HG02970 (cell line): Measurements from ENCODE around the gene INF2.
A peak's percentile ranks its signal among the peaks of the same experiment; 100 is the strongest.

ENCODE experiments used
- ATAC-seq: cut with Tn5 transposase; IDR thresholded peaks from one replicate; pipeline ENCODE4 v1.9.1; 2021; ENCODE audit warnings: mild to moderate bottlenecking, moderate library complexity, moderate number of reproducible peaks; ENCODE audit not compliant: unreplicated experiment, low FRiP score

INF2 gene

GRCh38 chr14:104673481-104673880 lies 15.9 kb upstream of the INF2 start:
- ATAC-seq, result no peak

DNA sequence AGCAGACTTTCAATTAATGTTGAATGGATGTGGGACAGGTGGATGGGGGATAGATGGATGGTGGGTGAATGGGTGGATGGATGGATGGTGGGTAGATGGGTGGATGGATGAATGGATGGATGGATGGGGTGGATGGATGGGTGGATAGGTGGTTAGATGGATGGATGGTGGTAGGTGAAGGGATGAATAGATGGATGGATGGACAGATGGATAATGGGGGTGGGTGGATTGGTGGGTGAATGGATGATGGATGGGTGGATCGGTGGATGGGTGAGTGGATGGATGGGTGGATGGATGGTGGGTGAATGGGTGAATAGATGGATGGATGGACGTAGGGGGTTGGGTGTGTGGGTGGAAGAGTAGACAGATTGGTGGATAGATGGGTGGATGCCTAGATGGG lies 14.0 kb upstream of the INF2 start:
- ATAC-seq, result no peak

- no peak for ATAC-seq
Observed at GRCh38 chr14:104676130-104676693, 13.2 kb upstream of the INF2 start.

GRCh38 chr14:104676694-104677511 lies 12.5 kb upstream of the INF2 start:
- ATAC-seq, result peak; percentile 19

- peak; percentile 37 for ATAC-seq
Observed at GRCh38 chr14:104677512-104678332, 11.7 kb upstream of the INF2 start.

GRCh38 chr14:104678346-104678745 lies 11.1 kb upstream of the INF2 start:
- ATAC-seq, result no peak

- no peak for ATAC-seq
Observed at GRCh38 chr14:104678901-104679705, 10.3 kb upstream of the INF2 start.

DNA sequence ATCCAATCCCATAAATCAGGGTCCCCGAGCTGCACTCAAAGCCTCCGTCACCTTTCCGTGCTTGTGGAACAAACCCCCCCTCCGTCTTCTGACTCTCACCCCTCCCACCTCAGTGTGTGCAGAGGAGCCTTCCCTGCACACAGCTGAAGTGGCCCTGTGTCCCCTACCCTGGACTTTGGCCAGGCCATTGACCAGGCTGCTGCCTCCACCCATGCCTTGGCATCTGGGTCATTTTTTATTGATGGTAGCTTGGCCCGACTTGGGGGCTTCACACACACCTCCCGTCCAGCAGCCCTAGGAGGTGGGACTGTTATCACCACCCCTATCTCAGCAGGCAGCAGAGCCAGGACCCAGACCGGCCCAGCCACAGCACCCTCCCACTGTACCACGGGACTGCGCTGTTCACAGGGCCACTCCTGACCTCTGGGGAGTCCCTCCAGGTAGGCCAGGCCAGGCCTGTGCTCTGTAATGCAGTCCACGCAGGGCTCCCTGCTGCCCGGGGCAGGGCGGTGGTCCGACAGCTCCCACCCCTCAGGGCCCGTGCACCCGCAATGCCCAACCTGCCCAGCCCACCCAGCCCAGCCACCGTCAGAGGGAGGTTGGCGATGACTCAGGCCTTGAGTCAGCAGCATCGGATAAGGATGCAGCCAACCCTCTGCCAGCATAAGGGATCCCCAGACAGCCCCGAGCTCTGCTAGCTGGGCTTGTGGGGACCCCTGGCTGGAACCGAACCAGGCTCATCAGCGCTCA lies 9.2 kb upstream of the INF2 start:
- no peak for ATAC-seq

- ATAC-seq, result no peak
Observed at GRCh38 chr14:104680806-104681688, 8.4 kb upstream of the INF2 start.

GRCh38 chr14:104681689-104682074 lies 7.7 kb upstream of the INF2 start:
- ATAC-seq, result no peak

GRCh38 chr14:104682107-104682593 lies 7.3 kb upstream of the INF2 start:
- no peak for ATAC-seq

GRCh38 chr14:104683653-104684448 lies 5.6 kb upstream of the INF2 start:
- ATAC-seq, result no peak

- ATAC-seq, result no peak
Observed at GRCh38 chr14:104684449-104684821, 5.0 kb upstream of the INF2 start.

- ATAC-seq, result no peak
Observed at GRCh38 chr14:104685216-104685997, 4.0 kb upstream of the INF2 start.

DNA sequence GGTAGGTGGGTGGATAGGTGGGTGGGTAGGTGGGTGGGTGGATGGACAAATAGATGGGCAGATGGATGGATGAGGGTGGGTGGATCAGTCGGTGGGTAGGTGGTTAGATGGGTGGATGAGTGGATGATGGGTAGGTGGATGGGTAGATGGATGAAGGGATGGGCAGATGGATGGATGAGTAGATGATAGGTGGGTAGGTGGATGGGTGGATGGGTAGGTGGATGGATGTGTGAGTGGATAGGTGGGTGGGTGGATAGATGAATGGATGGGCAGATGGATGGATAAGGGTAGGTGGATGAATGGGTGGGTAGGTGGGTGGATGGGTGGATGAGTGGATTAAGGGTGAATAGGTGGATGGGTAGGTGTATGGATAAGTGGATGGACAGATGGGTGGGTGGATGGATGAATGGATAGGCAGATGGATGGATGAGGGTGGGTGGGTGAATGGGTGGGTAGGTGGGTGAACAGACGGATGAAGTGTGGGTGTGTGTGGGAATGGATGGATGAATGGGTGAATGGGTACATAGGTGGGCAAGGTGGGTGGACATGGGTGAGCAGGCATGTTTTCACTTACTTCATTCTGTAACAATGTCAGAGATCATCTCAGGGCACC lies 3.3 kb upstream of the INF2 start:
- no peak for ATAC-seq

DNA sequence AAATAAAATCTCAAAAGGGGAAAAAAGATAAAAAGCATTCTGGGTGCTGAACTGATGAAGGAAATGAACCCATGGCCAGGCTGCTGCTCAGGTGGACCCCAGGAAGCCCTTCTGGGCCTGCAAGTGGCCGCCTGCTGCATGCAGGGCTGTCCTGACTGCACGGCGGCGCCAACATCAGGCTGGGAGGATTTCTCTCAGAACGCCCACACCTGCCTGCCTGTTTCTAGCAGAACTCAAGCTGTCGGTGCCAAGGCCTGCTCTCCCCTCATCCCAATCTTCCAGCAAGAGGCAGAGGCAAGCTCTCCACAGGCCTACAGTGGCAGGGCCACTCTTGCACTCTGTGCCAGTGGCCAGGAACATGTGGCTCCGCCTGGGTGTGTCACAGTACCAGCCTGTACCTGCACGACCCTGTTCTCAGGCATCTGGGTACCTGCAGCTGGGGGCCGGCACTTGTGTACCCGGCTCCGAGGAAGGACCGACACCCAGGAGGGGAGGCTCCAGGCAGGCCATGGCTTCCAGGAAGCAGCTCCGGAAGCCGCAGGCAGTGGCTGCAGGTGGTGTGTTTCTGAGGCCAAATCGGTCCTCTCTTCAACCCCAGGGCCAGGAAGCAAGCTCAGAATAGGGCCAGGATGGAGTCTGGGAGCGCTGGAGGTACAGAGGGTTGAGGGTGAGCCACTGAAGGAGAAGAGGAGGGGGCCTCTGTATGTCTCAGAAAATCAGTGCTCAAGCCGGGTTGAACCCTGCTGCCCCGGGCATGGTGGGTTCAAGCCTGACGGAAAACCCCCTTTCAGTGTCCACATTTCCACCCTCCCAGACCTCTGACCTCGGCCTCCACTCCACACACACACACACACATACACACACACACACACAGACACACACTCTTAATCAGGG lies 2.5 kb upstream of the INF2 start:
- ATAC-seq, result no peak
